ENCODE measurements around the gene CAMKK1.

Gene CAMKK1

DNA sequence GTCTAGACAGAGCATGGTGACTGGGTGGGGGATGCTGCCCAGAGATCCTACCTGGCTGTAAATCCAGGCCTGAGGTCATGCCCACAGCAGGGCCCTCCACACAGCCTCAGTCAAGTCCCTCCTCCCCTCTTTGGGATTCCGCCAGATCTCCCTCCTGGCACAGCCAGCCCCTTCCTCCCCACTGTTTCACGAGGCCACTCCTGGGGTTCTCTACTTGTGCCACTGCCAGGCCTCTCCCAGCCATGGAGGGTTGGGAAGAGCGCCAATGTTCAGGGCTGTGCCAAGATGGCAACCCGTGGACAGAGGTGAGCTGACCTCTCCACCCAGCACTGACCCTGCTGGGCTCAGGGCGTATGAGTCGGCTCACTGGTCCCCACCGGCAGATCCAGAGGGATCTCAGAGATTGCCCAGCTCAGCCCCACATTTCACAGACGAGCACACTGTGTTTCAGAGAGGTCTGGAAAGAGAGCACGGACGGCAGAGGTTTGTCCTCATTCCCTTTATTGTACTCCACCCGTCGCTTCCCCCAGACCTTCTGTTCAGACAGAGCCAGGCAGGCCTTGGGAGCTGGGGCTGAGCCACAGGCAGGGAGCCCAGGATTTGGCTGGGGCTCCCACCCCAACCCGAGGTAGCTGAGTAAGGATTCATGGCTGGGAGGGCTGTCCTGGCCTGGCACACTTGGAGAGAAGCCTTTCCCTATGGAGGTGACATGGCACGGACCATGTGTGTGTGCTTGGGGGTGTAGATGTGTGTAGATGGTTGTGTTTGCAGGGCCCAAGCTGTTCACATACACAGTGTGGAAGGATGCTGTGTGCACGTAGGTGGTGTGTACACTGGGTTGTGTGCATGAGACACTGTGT, 3.5 kb upstream of the CAMKK1 start:
- DNase-seq (ENCODE audit: low spot score) = no peak

DNA sequence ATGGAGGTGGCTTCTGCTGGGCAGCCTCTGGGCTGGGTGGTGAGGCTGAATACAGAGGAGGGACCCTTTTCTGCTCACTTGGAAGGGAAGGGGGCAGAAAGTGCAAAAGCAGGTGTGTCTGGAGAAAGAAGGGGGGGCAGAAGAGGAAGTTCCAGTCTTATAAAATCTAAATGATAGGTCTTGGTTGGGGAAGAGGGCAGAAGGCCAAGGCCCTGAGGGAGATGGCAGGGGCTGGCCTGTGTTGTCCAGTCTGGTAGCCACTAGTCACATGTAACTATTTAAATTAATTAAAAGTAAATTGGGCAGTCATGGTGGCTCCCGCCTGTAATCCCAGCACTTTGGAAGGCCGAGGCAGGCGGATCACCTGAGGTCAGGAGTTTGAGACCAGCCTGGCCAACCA, 2.5 kb upstream of the CAMKK1 start:
- no peak for DNase-seq (ENCODE audit: low spot score)

DNA sequence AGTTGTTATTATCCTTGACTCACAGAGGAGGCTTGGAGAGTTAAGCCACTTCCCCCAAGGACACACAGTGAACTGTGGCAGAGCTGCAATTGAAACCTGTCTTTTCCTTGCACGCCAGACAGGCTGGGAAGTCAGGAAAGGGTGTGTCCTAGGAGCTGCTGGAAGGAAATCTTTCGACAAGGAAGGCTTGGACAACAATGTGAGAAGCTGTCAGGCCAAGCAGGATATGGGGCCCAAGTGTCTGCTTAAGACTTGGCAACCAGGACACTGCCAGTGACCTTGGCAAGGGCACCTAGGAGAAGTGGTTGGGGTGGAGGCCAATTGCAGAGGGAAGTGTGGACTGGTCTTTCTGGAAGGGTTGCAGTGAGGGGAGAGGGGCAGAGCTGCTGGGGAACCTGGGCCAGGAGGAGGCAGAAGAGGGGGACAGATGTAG, 2.1 kb upstream of the CAMKK1 start:
- no peak for DNase-seq (ENCODE audit: low spot score)

DNA sequence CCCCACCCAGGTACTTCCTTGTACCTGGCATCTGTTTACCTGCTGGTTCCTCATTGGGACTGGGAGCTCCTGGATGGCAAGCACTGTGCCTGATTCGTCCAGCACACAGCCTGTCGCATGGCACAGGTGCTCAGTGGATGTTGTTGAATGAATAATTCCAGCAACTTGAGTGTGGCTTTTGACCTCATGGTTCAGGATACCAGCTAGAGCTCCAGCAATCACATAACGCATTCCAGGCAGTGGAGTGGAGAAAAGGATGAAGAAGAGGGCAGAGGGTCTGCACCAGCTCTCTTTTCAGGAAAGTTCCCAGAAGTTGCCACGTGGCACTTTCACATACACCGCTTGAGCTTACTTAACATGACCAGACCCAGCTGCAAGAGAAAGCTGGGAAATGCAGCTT, 1.3 kb upstream of the CAMKK1 start:
- no peak for DNase-seq (ENCODE audit: low spot score)

DNA sequence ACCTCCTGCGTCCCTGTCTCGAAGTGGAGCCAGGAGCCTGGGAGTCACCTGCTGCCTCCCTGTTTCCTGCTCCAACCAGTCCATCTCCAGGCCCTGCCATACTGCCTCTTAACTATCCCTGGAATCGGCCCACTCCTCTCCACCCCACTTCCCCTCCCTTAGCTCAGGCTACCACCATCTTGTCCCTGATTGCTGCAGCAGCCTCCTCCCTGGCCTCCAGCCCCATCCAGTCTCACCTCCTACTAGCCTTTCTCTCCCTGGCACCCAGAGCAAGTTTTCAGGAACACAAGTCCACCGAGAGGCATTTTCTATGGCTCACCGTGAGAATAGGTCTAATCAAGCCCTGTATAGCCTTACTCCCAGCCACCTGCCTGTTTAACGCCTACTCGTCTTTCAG, 865 bp upstream of the CAMKK1 start:
- no peak for DNase-seq (ENCODE audit: low spot score)

DNA sequence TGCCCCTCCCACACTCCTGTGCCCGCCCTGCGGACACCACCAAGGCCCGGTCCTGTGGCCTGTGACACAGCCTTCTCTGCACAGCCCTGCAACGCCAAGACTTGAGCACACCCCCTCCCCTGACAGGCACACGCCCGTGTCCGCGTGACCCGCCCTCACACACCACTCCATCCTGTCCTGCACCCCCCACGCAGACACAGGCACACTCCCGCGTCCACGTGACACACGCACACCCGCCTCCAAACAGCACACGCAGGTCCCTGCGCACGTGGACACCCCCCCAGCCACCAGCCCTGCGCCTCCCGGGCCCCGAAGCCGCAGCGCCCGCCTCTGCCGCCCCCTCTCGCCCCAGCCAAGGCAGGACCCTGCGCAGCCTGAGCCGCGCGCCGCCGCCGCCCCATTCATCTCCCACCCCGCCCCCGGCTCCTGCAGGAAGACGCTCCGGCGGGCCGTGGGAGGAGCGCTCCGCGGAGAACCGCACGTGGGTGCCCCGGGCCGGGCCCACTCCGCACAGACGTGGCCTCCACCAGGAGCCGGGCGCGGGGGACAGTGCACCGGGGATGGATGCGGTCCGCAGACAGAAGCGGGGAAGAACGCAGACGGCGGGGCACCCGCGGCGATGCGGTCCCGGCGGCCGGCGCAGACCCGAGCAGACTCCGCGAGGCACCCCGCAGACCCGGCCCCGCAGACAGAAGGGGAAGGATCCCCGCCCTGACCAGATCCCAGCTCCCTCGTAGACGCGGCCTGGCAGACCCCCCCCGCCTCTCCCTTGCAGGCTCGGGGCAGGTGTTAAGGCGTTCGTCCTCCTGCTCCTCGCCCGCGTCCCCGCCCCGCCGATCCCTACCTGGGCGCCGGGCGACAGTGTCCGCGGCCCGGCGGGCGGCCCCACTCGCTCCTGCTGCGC, 506 bp downstream of the CAMKK1 start:
- DNase-seq (ENCODE audit: low spot score) = peak; percentile 76

DNA sequence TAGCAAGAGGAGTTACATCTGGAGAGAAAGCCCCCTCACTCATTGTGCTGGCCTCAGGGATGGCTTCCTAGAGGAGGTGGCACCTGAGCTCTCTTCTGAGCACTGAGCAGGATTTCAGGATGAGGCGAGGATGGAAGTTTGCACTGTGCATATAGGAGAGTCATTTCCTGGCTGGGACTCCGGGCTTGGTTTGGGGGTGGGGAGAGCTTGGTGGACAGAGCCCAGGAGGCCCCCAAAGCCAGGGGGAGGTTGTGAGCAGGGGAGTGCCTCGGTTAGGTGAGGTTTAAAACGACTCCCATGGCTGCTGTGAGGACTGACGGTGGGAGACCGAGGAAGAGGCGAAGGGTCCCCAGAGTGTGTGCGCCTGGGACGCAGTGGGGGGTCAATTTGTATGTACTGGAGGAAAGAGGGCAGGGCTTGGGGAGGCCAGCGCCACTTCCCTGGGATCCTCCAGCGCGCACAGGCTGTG, 1.2 kb downstream of the CAMKK1 start:
- DNase-seq (ENCODE audit: low spot score) = no peak

DNA sequence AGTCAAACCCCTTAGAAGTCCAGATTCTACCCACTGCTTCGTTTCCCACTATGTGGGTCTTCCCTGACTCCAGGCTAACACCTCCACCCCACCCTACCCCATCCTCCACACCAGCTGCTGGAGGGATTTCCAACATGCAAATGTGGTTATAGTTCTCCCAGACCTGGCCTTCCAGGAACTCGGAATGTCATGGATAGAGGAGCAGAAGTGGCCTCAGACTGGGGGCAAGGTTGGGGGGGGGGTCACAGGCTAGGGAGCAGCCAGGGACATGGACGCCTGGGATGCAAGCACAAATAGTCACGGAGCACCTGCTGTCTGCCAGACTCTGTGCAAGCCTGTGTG, 2.0 kb downstream of the CAMKK1 start:
- DNase-seq (ENCODE audit: low spot score) = no peak

DNA sequence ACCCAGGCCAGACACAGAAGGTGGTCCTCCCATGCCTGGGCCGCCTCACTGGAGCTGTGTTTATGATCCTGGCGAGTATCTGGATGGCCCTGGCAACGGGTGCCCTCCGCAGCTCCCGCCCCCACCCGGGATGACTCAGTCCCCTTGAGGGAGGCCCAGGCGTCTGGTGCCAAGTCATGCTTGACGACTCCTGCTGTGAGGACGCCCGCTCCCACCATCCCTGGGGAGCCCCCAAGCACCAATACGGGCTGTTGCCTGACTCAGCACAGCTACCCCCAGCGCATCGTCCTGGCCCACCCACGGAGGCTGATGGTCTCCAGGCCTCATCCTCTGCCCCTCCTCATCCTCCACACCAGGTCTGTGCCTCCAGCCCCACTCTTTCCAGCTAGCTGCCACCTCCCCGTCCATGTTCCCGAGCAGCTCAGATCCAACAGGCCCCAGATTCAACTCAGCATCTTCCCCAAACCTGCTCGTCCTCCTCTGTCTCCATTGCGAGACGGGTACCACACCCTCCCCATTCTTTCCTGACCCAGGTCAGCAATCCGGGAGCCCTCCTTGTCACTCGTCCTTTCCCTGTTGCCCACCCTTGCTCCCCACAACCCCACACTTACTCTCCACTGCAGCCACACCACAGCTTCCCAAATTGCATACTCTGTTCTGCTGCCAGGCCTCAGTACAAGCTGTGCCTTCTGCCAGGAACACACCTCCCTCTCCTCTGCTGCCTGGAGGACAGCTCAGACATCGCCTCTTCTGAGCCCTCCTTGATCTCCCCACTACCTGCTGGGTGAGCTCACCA, 2.6 kb downstream of the CAMKK1 start:
- peak; percentile 80 for DNase-seq (ENCODE audit: low spot score)

DNA sequence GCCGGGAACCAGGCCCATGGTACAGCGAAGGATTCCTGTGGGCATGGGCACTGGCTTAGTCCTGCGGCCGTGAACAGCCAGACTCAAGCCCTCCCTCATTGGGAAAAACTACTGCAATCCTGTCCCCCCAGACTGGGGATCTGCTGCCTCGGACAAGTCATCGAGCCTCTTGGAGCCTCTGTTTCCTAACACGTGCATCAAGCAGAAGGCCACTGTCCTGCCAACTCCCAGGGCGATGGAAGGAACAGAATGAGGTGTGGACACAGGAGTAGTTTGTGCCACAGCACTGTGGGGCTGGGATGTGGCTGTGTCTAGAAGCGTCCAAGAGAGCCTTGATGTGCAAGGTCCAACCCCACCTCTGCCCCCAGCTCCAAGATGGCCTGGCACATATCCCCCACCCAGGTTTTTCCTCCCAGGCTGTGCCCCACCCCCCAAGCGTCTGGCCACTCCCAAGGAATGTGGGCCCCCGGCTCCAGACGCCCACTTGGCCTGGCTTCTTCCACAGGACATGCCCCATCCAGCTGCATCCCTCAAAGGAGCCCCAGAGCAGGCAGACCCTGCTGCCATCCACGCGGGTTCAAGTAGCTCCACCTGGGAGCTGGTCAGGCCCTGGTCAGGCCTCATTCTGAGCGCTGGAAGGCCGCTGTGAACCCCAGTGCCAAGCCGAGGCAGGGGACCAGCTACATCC, 3.4 kb downstream of the CAMKK1 start:
- DNase-seq (ENCODE audit: low spot score) = no peak

DNA sequence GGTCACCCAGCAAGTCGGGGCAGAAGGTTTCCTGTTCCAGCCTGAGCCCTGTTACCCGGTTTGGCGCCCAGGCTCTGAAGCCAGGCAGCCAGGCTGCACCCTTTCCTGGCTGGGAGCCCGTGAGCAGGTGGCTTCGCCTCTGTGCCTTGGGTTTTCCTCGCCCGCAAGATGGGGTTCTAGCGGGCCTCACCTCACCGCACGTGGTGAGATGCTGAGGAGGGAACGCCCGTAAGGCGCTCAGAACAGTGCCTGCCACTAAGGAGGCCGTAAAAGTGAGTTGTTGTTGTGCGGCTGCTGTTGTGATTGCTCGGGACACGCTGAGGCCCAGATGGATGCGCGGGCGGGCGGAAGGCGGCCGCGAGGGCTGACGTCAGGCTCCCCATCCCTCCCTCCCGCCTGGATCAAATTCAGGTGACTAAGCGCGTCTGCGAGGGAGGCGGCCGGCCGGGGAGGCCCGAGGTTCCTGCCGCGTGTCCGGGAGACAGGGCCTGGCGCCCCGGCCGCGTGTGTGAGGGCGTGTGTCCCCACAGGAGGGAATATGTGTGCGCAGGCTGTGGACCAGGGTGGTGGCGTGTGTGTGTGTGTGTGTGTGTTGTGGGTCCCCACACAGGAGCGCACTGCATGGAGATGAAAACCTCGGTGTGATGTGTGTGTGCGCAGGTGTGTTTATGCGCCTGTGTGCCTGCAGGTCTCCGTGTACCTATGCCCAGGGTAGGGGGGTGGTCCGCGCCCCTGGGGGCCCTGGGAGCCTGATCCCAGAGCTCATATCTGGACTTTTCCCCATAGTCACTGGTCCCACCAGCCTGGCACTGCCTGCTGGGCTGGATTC, 4.3 kb downstream of the CAMKK1 start:
- DNase-seq (ENCODE audit: low spot score) = peak; percentile 96

DNA sequence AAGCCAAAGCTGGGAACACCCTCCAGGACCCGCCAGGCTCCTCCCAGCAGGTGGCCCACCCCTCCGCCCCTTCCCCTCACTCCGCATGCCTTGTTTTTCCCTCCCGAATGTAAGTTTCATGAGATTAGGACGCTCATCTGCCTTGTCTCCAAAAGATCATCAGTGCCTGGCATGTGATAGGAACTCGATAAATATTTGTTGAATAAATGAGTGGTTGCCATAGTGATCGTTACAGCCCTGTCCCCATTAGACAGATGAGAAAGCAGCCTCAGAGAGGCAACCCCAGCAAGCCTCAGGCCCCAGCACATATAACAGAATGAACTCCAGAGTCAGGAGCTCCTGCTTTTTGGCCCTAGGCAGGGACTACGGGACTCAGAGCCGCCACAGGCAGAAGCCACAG, 5.0 kb downstream of the CAMKK1 start:
- no peak for DNase-seq (ENCODE audit: low spot score)

DNA sequence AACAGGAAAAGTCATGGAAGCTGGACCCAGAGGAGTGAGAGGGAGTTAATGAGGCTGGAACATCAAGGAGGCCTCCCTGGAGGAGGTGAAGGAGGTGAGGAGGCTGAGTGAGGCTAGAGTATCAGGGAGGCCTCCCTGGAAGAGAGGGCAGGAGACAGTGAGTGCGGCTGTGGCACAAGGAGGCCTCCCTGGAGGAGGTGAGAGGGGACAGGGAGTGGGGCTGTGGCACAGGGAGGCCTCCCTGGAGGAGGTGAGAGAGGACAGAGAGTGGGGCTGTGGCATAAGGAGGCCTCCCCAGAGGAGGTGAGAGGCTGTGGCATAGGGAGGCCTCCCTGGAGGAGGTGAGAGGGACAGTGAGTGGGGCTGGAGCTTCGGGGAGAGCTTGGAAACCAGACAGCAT, 5.5 kb downstream of the CAMKK1 start:
- no peak for DNase-seq (ENCODE audit: low spot score)

DNA sequence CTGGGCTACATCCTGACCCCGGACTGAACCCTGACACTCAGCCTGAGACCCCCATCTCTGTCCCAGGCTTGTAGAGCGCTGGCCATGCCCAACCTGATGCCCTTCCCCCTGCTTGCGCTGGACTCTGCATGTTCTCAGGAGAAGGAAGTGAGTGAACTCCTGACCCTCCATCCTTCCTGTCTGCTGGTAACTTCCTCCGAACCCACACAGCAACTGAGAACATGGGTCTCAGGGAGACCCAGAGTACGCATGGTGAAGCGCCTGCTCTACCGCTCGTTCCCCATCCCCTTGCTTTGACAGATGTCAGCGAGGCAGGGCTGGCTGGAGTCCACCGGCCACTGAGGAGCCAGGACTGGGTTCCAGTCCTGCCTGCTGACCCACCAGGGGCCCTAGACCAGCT, 6.1 kb downstream of the CAMKK1 start:
- no peak for DNase-seq (ENCODE audit: low spot score)

DNA sequence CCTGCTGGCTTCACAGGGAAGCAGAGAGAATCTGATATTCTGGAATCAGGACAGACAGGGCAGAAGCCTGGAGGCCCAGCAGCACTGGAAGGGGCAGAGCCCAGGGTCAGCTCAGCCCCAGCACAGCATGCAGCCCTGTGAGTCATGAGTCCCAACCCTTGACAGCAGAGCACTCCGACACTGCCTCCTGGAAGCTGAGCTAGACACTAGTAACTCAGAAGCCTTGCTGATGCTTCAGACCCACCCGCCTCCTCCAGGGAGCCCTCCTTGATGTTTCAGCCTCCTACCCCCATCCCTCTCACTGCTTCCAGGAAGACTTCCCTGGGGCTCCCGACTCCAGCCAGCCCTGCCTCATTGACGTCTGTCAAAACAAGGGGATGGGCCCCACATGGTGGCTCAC, 6.9 kb downstream of the CAMKK1 start:
- DNase-seq (ENCODE audit: low spot score) = peak; percentile 82

DNA sequence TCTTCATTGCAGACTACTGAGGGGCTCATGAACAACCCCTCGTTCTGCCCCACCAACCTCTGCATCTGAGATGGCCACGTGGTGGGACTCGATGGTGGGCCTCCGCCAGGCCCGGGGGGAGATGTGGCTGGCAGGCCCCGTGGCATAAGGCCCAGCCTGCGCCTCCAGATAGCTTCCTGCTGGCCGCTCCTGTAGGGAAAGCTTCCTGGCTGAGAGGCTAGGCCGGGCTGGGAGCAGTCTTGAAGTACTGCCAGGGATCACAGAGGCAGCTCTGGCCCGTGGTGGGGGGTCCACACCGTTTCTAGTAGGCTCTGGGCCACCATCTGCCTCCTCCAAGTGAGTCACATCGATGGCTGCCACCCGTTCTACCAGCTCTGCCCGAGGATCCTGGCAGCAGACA, 7.6 kb downstream of the CAMKK1 start:
- no peak for DNase-seq (ENCODE audit: low spot score)

DNA sequence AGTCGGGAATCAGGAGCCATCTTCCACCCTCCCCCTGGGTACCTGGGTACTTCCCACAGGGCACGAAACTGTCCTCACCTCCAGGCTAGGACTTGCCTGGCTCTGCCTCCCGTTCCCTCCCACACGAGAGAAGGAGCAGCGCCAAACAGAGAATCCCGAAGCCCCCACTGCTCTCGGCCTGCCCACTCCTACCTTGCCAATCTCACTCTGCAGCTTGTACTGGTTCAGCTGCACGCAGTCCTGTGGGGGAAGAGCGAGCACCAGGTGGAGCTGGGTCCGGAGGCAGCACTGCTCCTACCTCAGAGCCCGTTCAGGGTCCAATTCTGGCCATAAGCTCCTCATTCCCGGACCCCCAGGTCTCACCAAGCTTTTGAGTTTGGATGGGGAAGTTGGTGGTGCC, 8.7 kb downstream of the CAMKK1 start:
- no peak for DNase-seq (ENCODE audit: low spot score)

DNA sequence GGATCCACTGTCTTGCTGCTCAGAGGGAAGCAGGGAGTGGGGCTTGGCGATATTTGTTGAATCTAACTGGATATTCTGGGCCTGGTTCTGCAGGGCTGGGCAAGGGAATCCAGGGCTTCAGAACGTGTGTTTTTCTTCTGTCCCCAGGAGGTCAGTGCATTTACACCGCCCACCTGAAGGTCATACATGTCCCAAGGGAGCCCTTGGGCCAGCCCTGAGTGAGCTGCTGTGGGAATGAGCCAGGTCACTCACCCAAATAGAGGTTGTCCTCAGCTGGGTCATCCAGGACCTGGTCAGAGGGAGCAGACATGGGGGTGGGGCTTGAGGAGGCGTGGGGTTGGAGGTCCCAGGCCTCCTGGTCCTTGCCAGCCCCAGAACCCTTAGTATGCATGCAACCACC, 10.6 kb downstream of the CAMKK1 start:
- DNase-seq (ENCODE audit: low spot score) = no peak

DNA sequence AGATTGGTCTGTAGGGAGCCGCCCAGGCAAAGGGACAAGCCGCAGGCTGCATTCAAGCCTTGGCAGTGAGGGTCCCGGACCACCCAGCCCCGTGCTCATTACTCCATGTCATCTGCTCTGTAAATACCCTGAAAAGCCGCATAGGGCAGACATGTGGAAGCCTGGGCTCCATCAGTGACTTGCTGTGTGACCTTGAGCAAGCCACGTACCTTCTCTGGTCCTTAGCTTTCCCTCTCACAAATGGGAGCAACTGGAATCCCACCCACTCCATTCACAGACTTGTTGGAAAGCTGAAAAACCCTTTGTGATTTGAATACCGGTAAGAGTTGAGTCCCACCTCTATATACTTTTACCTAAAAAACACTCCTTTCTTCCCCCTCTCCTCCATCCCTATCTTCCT, 11.9 kb downstream of the CAMKK1 start:
- DNase-seq (ENCODE audit: low spot score) = no peak

DNA sequence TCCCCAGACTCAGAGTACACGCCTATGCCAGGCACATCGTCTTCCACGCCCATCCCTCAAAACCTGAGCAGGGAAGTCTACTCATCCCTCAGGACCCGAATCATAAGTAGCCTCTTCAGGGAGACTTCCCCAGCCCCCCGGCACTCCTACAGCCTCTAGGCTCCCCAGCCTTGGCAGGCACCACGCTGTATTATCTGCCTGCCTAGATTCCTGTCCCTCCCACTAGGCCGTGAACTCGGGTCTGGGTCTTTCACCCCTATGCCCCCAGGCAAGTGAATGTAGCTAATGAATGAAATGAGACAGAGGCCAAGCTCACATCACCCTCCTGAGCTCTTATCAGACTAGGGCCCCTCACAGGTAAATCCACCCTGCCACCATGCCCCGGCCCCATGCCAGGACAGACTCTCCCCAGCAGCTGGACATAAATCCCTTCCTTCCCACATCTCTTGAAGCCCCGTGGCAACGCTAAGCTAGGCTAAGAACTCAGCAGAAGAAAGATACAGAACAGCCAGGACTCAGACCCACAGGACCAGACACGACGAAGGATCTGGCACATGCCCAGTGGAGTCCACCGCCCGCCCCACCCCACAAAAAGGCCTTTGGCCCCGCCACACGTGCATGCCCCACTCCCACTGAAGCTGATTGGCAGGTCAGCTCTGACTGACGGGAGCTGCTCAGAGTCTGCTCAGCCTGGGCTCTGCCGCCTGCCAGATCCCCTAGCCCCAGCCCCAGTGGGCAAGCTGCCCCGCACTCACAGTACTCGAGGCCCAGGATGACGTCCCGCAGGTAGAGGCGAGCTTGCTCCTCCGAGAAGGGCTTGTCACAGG, 13.0 kb downstream of the CAMKK1 start:
- no peak for DNase-seq (ENCODE audit: low spot score)

All from AG20443 (cell line).